Measurements from ENCODE around the gene ZNF445.
"Not testable (repeated sequence)": the region's sequence is repeated elsewhere in the genome, so short reads cannot be mapped to it uniquely, and the experiment has no call there.

The ZNF445 gene

GRCh38 chr3:44511238-44511566, 33.7 kb upstream of the ZNF445 start:
- H3K27ac ChIP-seq = peak overlapping the region; percentile 92

GRCh38 chr3:44510000-44510368, 32.5 kb upstream of the ZNF445 start:
- no peak for TF ChIP-seq CTCF (conservative IDR thresholded peaks at IDR 0.05)
- H3K27ac ChIP-seq = peak overlapping the region; percentile 92

More at GRCh38 chr3:44511238-44511566, 33.7 kb upstream of the ZNF445 start:
- TF ChIP-seq CTCF (conservative IDR thresholded peaks at IDR 0.05) = no peak

- no peak for TF ChIP-seq CTCF (conservative IDR thresholded peaks at IDR 0.05)
- peak overlapping the region; percentile 92 for H3K27ac ChIP-seq
Observed at GRCh38 chr3:44509393-44509921, 32.0 kb upstream of the ZNF445 start.

GRCh38 chr3:44506961-44507360, 29.5 kb upstream of the ZNF445 start:
- no peak for TF ChIP-seq CTCF (conservative IDR thresholded peaks at IDR 0.05)
- H3K27ac ChIP-seq = no peak overlapping the region

- H3K27ac ChIP-seq = no peak overlapping the region
- no peak for TF ChIP-seq CTCF (conservative IDR thresholded peaks at IDR 0.05)
Observed at GRCh38 chr3:44506556-44506955, 29.1 kb upstream of the ZNF445 start.

GRCh38 chr3:44504566-44504965, 27.1 kb upstream of the ZNF445 start:
- no peak for TF ChIP-seq CTCF (conservative IDR thresholded peaks at IDR 0.05)
- H3K27ac ChIP-seq = no peak overlapping the region

GRCh38 chr3:44503178-44503577, 25.7 kb upstream of the ZNF445 start:
- not testable (repeated sequence) for H3K27ac ChIP-seq

- no peak overlapping the region for H3K27ac ChIP-seq
Observed at GRCh38 chr3:44501971-44502370, 24.5 kb upstream of the ZNF445 start.

GRCh38 chr3:44499899-44500168, 22.4 kb upstream of the ZNF445 start:
- not testable (repeated sequence) for H3K27ac ChIP-seq

More at GRCh38 chr3:44501971-44502370, 24.5 kb upstream of the ZNF445 start:
- TF ChIP-seq CTCF (conservative IDR thresholded peaks at IDR 0.05) = no peak

Measured in VCaP (cell line).